Measurements from ENCODE around the gene MYO15A. TPM values are rescaled to one million over a fixed set of nuclear protein-coding genes. Genes with fewer than 3 reads are reported as not detected.

Gene MYO15A
- total RNA-seq, 4 donors from 2014 or later = 1.1 to 4.2 (median 1.2) TPM

GRCh38 chr17:18182110-18182977, 73.8 kb downstream of the MYO15A start:
- Histone ChIP-seq H3K4me1 (peaks cover 23 to 47% (median 38%) of the 10 kb centered on the region in 4 donors), H3K27me3 (no peaks in the 10 kb centered on the region), H3K27ac (peak overlapping the region; percentile 97 to 100 (median 98)), H3K4me3 (peak overlapping the region; percentile 61 to 90 (median 82)), H3K36me3 (no peaks in the 10 kb centered on the region), H3K9me3 (no peaks in the 10 kb centered on the region)
- 13 to 19% methylated on average over 3 to 28 of the region's 28 CpGs for WGBS, 2 donors (ENCODE audit: low coverage in 1 of 2)
- intact Hi-C loops (cut with DNase I; ENCODE audit: low total_unique reads) = no loop called here
- in situ Hi-C loops (cut with MboI; ENCODE audit: low pct_ligation_motif_present in 1 of 4, low pct_unique_long_range_greater_than_20kb in 1 of 4, low sequenced_read_pairs in 3 of 4) = no loop called here
- TF ChIP-seq POLR2AphosphoS5 (IDR thresholded peaks at IDR 0.05) (no peak), CTCF (IDR thresholded peaks at IDR 0.05) (no peak), EP300 (IDR thresholded peaks at IDR 0.05; ENCODE audit: low read depth) (no peak), POLR2A (IDR thresholded peaks at IDR 0.05) (no peak)
- DNase-seq = peak; percentile 50

GRCh38 chr17:18182978-18183333, 74.4 kb downstream of the MYO15A start:
- H3K27me3 ChIP-seq = no peaks in the 10 kb centered on the region
- peak; percentile 82 for DNase-seq
- WGBS, 2 donors (ENCODE audit: low coverage in 1 of 2) = 0% methylated on average over 33 of the region's 33 CpGs; no CpG with 5 or more reads in 1 of the 2 donors

GRCh38 chr17:18183334-18184142, 75.0 kb downstream of the MYO15A start, which contains the start of gene ALKBH5:
TSS of gene ALKBH5 (plus strand) at chr17:18183828. CDS start at chr17:18184244, 416 bp downstream.
- Histone ChIP-seq H3K27me3 (no peaks in the 10 kb centered on the region), H3K4me3 (peak within 1 kb of the TSS; percentile 81 to 99 (median 86)), H3K36me3 (no peaks in the 10 kb centered on the region), H3K9me3 (no peaks in the 10 kb centered on the region), H3K4me1 (peaks cover 35 to 59% (median 50%) of the 10 kb centered on the region in 4 donors), H3K27ac (peak within 1 kb of the TSS; percentile 97 to 100 (median 98))
- DNase-seq = peak; percentile 97
- 0% methylated on average over 44 of the region's 98 CpGs; no CpG with 5 or more reads in 1 of the 2 donors for WGBS, 2 donors (ENCODE audit: low coverage in 1 of 2)
- in situ Hi-C loops (cut with MboI; ENCODE audit: low pct_ligation_motif_present in 1 of 4, low pct_unique_long_range_greater_than_20kb in 1 of 4, low sequenced_read_pairs in 3 of 4) = no loop called here
- peak; percentile 96 to 98 (median 96) for TF ChIP-seq POLR2AphosphoS5 (IDR thresholded peaks at IDR 0.05)
- TF ChIP-seq POLR2A (IDR thresholded peaks at IDR 0.05) = peak; percentile 88
- peak in 2 of 5 experiments; percentile 11 to 48 for TF ChIP-seq CTCF (IDR thresholded peaks at IDR 0.05)
- peak; percentile 43 for TF ChIP-seq EP300 (IDR thresholded peaks at IDR 0.05; ENCODE audit: low read depth)
- intact Hi-C loops (cut with DNase I; ENCODE audit: low total_unique reads) = no loop called here

More at GRCh38 chr17:18182978-18183333, 74.4 kb downstream of the MYO15A start:
- intact Hi-C loops (cut with DNase I; ENCODE audit: low total_unique reads) (no loop called here), in situ Hi-C loops (cut with MboI; ENCODE audit: low pct_ligation_motif_present in 1 of 4, low pct_unique_long_range_greater_than_20kb in 1 of 4, low sequenced_read_pairs in 3 of 4) (no loop called here)
- Histone ChIP-seq H3K27ac (peak overlapping the region; percentile 97 to 100 (median 98)), H3K4me1 (peaks cover 29 to 53% (median 44%) of the 10 kb centered on the region in 4 donors), H3K4me3 (peak overlapping the region; percentile 61 to 90 (median 82)), H3K9me3 (no peaks in the 10 kb centered on the region), H3K36me3 (no peaks in the 10 kb centered on the region)
- TF ChIP-seq POLR2AphosphoS5 (IDR thresholded peaks at IDR 0.05) (peak in 1 of 3 donors; percentile 34), CTCF (IDR thresholded peaks at IDR 0.05) (no peak), POLR2A (IDR thresholded peaks at IDR 0.05) (peak; percentile 69), EP300 (IDR thresholded peaks at IDR 0.05; ENCODE audit: low read depth) (no peak)
